ENCODE results near the gene ZNF26.

The ZNF26 gene

DNA sequence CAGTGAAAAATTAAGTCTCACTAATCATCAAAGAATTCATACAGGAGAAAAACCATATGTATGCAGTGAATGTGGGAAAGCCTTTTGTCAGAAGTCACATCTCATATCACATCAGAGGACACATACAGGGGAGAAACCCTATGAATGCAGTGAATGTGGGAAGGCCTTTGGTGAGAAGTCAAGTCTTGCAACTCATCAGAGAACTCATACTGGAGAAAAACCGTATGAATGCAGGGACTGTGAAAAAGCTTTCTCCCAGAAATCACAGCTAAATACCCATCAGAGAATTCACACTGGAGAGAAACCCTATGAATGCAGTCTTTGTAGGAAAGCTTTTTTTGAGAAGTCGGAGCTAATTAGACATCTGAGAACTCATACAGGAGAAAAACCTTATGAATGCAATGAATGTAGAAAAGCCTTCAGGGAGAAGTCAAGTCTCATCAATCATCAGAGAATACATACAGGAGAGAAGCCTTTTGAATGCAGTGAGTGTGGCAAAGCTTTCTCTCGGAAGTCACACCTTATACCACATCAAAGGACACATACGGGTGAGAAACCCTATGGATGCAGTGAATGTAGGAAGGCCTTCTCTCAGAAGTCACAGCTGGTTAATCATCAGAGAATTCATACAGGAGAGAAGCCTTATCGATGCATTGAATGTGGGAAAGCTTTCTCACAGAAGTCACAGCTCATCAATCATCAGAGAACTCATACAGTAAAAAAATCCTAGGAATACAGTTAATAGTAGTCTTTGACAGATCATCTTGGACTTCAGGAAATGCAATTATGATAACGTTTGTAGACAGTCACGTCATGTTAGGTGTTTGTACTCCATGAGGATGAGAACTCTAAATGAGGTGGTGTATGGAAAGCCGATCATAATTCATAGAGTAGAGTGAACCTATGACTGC lies 72.3 kb downstream of the ZNF26 start:
- no peak overlapping the region for H3K4me3 ChIP-seq (ENCODE audit: low read depth, low read length)

GRCh38 chr12:133061954-133062353 lies 75.8 kb downstream of the ZNF26 start:
- TF ChIP-seq CTCF (IDR thresholded peaks at IDR 0.05; ENCODE audit: low read depth, low read length) = no peak

More for the DNA sequence above, 72.3 kb downstream of the ZNF26 start:
- TF ChIP-seq CTCF (IDR thresholded peaks at IDR 0.05; ENCODE audit: low read depth, low read length) = no peak

GRCh38 chr12:133063556-133063955 lies 77.4 kb downstream of the ZNF26 start:
- no peak for TF ChIP-seq CTCF (IDR thresholded peaks at IDR 0.05; ENCODE audit: low read depth, low read length)
- no peak overlapping the region for H3K4me3 ChIP-seq (ENCODE audit: low read depth, low read length)

More at GRCh38 chr12:133061954-133062353, 75.8 kb downstream of the ZNF26 start:
- no peak overlapping the region for H3K4me3 ChIP-seq (ENCODE audit: low read depth, low read length)

DNA sequence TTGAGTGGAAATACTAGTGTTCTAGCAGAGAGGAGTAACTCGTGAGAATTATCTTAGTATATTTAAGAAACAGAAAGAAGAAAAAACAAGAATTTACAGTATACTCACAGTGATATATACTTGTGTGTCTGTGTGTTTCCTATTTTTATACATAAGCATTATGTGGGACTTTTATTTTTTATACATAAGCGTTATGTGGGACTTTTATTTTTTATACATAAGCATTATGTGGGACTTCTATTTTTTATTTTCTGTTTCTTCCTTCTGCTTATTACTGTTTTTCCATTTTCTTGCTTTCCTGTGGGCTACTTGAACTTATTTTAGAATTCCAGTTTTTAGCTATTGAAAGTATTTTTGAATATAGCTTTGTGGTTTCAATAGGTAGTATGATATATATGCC lies 87.7 kb downstream of the ZNF26 start:
- TF ChIP-seq CTCF (IDR thresholded peaks at IDR 0.05; ENCODE audit: low read depth, low read length) = no peak
- H3K4me3 ChIP-seq (ENCODE audit: low read depth, low read length) = no peak overlapping the region

Data from WI38 (cell line).